ENCODE data around the gene CD8A. TPM values are rescaled to one million over a fixed set of nuclear protein-coding genes. Genes with fewer than 3 reads are reported as not detected.
"Not testable (repeated sequence)": the region's sequence is repeated elsewhere in the genome, so short reads cannot be mapped to it uniquely, and the experiment has no call there.

CD8A gene
- total RNA-seq, 1 donor from 2014 or later: 2.6 TPM

DNA sequence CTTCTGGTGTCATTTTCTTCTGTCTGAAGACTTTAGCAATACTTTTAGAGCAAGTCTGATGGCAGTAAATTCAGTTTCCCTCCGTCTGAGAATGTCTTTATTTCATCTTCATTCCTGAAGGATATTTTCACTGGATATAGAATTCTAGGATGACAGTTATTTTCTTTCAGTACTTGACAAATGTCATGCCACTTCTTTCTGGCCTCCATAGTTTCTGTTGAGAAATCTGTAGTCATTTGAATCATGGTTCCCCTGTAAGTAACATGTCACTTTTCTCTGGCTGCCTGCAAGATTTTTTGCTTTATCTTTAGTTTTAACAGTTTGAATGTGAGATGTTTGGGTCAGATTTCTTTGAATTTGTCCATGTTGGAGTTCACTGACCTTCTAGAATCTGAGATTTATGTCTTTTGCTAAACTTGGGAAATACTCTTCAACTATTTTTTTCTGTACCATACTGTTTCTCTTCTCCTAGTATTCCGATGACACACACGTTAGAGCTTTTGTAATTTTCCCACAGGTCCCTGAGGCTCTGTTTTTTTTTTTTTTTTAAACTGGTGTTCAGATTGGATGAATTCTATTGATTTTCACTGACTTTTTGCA, 40.4 kb downstream of the CD8A start:
- intact Hi-C loops (cut with DNase I): no loop called here
- ATAC-seq: no peak

DNA sequence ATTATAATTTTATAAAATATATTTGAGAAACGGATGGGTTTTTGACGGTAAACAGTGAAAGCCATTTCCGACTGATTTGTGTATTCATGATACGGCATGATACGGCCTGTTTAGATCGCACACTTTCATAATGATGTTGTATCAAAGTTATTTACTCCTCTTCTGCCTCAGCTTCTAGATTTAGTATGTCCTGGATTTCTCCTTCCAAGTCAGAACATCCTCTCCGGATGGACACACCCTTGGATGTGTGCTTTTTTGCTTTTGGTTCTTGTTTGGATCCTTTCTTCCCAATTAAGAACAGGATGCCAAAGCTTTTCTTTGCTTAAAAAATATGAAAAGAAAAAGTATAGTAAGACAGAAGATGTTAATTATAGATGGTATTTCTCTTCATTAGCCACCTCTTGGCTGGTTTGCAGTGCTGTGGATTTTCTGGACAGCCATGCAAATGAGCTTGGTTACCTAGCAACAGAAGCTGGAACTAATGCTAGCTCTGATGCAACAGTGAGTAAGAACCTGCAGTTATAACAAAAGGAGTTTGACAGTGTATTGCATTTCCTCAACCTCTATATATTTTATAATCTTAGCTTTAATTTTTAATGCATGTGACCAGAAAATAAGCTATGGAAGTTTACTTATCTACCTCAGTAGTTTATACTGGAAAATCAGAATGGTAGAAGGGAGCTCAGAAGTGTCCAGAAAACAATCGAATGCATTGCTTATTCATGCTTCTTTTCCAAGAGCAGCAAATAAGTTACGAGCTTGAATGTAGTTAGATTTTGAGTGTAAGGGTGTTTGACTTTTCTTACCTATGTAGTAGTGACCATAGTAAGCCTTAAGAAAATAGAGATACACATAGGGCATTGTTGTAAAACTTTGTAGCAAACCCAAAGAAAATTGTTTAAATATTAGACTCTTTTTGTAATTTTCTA, 42.7 kb downstream of the CD8A start:
- intact Hi-C loops (cut with DNase I): no loop called here
- DNase-seq (ENCODE audit: low spot score) (no peak), ATAC-seq (no peak)

More for the DNA sequence above, 40.4 kb downstream of the CD8A start:
- no peak for DNase-seq (ENCODE audit: low spot score)

DNA sequence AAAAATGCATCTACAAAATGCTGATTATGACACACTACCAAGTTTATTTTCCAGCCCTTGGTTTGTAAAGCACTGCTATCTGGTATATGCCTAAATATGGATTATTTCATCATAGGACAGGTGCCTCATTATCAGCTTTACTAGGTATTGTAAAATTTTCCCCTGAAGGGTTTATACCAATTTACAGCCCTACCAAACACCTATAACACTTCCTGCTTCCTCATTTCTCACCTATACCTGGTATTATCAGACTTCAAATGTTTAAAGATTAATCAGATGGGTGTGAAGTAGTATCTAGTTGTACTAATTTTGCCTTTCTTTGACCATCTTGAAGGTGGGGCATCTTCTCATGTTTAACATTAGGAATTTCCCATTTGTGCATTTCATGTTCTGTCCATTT, 43.8 kb downstream of the CD8A start:
- intact Hi-C loops (cut with DNase I): no loop called here
- ATAC-seq: no peak
- DNase-seq (ENCODE audit: low spot score): no peak

DNA sequence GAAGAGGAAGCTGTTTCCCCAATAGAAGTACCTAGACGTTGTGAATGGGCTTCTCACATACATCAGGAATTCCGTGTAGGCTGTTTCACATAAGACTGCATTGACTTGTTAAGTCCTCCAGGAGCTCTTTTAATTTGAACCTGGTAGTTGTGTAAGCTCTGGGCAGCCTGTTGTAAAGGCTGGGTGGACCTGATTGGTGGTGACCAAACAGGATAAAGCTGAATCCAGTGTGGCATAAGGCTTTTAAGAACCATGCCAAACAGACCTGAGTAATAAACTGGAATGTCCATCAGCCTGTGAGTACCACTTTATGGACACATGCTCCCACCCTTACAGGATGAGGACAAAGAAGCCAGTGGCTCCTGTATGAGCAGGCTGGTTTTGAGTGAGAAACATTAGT, 46.6 kb downstream of the CD8A start:
- DNase-seq (ENCODE audit: low spot score): no peak
- intact Hi-C loops (cut with DNase I): no loop called here
- ATAC-seq: no peak

DNA sequence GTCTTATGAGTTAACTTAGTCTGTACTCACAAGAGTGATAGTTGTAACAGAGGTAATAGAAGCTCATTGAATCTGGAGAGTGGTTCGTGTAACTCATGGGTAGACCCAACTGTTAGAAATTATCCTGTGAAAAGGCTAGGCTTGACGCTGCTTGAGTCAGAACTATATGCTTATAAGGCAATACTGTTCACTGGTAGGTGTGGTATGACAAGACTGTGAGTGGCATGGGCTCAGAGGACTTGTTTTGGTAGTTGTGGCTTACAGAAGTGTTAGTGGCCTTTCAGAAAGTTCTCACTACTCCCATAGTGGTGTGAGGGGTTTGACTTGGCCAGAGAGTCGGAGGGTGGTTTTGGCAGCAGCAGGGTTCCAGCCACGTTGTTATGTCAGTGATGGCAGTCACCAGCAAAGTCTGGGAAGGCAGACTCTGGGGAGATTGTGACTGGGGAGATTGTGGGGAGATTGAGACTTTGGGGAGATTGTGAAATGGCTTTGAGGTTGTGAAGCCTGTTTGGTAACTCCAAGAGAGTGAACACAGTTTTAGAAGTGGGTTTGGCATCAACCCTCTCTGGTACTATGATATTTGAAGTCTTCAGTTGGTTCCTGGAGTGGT, 48.7 kb downstream of the CD8A start:
- ATAC-seq; intact Hi-C loops (cut with DNase I); DNase-seq (ENCODE audit: low spot score): not testable (repeated sequence)

DNA sequence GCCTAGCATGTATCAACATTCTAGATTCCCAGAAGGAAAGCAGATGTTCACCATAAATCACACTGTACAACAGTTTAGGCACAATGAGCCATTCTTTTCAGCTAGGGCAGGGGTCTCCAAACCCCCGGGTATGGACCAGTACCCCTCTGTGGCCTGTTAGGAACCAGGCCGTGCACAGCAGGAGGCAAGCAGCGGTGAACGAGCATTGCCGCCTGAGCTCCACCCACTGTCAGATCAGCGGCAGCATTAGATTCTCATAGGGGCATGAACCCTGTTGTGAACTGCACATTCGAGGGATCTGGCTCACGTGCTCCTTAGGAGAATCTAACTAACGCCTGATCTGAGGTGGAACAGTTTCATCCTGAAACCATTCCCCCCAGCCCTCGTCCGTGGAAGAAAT, 50.8 kb downstream of the CD8A start:
- intact Hi-C loops (cut with DNase I); ATAC-seq; DNase-seq (ENCODE audit: low spot score): not testable (repeated sequence)

DNA sequence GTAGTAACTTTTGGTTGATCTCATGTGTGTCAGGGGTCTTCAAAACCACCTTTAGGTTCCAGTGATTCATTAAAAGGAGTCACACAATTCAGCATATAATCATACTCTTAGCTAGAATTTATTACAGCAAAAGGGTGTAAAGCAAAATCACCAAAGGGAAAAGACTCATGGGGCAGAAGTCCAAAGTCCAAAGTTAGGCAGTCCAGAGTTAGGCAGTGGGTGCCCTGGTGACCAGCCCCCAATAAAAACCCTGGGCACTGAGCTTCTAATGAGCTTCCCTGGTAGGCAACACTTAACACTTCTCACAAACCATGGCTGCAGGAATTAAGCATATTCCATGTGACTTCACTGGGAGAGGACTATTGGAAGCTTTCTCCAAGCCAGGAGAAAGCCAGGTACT, 51.2 kb downstream of the CD8A start:
- intact Hi-C loops (cut with DNase I); DNase-seq (ENCODE audit: low spot score); ATAC-seq: not testable (repeated sequence)

DNA sequence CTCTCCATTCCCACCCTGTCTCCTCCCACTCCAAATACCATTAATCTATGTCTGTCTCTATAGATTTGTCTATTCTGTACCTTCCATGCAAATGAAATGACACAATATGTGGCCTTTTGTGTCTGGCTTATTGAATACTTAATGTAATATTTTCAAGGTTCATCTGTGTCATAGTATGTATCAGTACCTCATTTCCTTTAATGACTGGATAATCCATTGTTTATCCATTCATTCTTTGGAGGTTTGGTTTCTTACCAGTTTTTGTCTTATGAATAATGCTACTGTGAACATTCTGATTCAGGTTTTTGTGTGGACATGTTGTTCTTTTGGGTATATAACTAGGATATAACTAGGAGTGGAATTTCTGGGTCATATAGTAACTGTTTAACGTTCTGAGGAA, 55.8 kb downstream of the CD8A start:
- DNase-seq (ENCODE audit: low spot score); ATAC-seq; intact Hi-C loops (cut with DNase I): not testable (repeated sequence)

Other genes with a start within 250 kb of the CD8A start
- 127 TPM for gene CHMP3, start 227.5 kb downstream of the CD8A start, total RNA-seq
- 62.2 TPM for gene RNF103, start 167.0 kb downstream of the CD8A start, total RNA-seq
- gene RMND5A, start 70.6 kb downstream of the CD8A start, total RNA-seq: 43.6 TPM
- gene CD8B, start 71.0 kb upstream of the CD8A start, total RNA-seq: 1.1 TPM
- gene RGPD1, start 151.2 kb upstream of the CD8A start, total RNA-seq: 4.8 TPM
- 8.9 TPM for gene PLGLB1, start 230.9 kb upstream of the CD8A start, total RNA-seq